ENCODE measurements around the gene MTG2.

MTG2 gene

DNA sequence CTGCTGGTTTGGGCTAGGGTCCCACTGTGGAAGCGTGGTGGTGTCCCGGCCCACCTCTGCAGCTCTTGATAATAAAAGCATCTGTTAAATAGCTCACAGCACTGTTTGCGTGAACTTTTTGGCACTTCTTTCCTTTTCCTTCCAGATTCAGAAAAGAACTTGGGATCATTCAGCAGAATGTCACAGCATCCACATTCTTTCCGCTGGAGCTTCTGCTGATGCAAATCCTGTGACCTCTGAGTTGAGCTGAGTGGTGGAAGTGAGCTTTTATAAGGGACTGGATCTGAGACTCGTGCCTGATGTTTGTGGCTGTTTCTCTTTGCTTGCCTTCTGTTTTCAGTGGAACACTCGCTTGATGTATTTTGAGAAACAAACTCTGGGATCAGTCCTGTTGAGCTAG, 59.3 kb downstream of the MTG2 start:
- peaks cover 81% of the 10 kb centered on the region for H3K79me2 ChIP-seq (ENCODE audit: low read length)
- TF ChIP-seq, protein P1, sequence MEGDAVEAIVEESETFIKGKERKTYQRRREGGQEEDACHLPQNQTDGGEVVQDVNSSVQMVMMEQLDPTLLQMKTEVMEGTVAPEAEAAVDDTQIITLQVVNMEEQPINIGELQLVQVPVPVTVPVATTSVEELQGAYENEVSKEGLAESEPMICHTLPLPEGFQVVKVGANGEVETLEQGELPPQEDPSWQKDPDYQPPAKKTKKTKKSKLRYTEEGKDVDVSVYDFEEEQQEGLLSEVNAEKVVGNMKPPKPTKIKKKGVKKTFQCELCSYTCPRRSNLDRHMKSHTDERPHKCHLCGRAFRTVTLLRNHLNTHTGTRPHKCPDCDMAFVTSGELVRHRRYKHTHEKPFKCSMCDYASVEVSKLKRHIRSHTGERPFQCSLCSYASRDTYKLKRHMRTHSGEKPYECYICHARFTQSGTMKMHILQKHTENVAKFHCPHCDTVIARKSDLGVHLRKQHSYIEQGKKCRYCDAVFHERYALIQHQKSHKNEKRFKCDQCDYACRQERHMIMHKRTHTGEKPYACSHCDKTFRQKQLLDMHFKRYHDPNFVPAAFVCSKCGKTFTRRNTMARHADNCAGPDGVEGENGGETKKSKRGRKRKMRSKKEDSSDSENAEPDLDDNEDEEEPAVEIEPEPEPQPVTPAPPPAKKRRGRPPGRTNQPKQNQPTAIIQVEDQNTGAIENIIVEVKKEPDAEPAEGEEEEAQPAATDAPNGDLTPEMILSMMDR (IDR thresholded peaks at IDR 0.05; ENCODE audit: low read length), result no peak
- TF ChIP-seq EZH2phosphoT487 (IDR thresholded peaks at IDR 0.05; ENCODE audit: low read length), result no peak
- TF ChIP-seq EZH2 (optimal IDR thresholded peaks at IDR 0.05; ENCODE audit: low read depth, low read length), result no peak

DNA sequence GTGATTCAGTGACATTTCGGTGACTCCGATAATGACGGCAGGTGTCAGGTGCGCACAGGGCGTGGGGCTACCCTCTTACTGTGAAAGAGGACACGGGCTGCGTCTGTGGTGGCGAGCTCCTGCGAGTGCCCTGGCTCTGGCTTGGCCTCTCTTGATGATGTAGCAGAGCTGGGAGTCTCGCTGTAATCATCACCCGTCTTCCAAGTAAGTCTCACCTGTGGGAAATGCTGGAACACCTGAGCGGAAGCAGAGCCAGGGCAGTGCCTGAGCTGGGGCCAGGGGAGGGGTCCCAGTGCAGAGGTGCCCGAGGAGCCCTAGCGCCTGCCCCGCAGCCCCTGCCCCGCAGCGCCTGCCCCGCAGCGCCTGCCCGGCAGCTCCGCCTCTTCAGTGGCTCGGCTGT, 60.3 kb downstream of the MTG2 start:
- Histone ChIP-seq H2AFZ (ENCODE audit: low read length) (no peak overlapping the region), H3K4me1 (ENCODE audit: low read length) (0 out of 2 replicates have a peak, but pooled peaks cover 4% of the 10 kb centered on the region), H3K9me2 (replicated peaks; ENCODE audit: insufficient read depth, low read length) (no peaks in the 10 kb centered on the region), H3K9ac (ENCODE audit: low read length) (no peak overlapping the region), H3K4me2 (ENCODE audit: low read depth, low read length) (no peak overlapping the region), H3K79me2 (ENCODE audit: low read length) (peaks cover 84% of the 10 kb centered on the region), H3K4me3 (ENCODE audit: low read length) (no peak overlapping the region), H4K20me1 (ENCODE audit: insufficient read depth, low read length) (no peaks in the 10 kb centered on the region), H3F3A (ENCODE audit: insufficient read depth, low read length) (no peaks in the 10 kb centered on the region), H3K36me3 (replicated peaks; ENCODE audit: insufficient read depth, low read length) (no peaks in the 10 kb centered on the region), H3K27me3 (replicated peaks; ENCODE audit: insufficient read depth, low read length) (no peaks in the 10 kb centered on the region), H3K27ac (ENCODE audit: low read length) (no peak overlapping the region), H3K9me3 (replicated peaks; ENCODE audit: insufficient read depth, low read length) (no peaks in the 10 kb centered on the region)
- no peak for TF ChIP-seq EZH2phosphoT487 (IDR thresholded peaks at IDR 0.05; ENCODE audit: low read length)
- TF ChIP-seq, protein P1 (IDR thresholded peaks at IDR 0.05; ENCODE audit: low read length), result no peak
- TF ChIP-seq EZH2 (optimal IDR thresholded peaks at IDR 0.05; ENCODE audit: low read depth, low read length), result no peak
- DNase-seq, result no peak

More for the DNA sequence above, 59.3 kb downstream of the MTG2 start:
- H2AFZ ChIP-seq (ENCODE audit: low read length), result no peak overlapping the region
- no peaks in the 10 kb centered on the region for H4K20me1 ChIP-seq (ENCODE audit: insufficient read depth, low read length)
- H3K4me3 ChIP-seq (ENCODE audit: low read length), result no peak overlapping the region
- H3K27me3 ChIP-seq (replicated peaks; ENCODE audit: insufficient read depth, low read length), result no peaks in the 10 kb centered on the region
- no peaks in the 10 kb centered on the region for H3K9me3 ChIP-seq (replicated peaks; ENCODE audit: insufficient read depth, low read length)
- H3K4me1 ChIP-seq (ENCODE audit: low read length), result peaks cover 9% of the 10 kb centered on the region; the same call in 1 of the 2 replicates
- H3K4me2 ChIP-seq (ENCODE audit: low read depth, low read length), result no peak overlapping the region
- H3K9me2 ChIP-seq (replicated peaks; ENCODE audit: insufficient read depth, low read length), result no peaks in the 10 kb centered on the region
- no peak overlapping the region for H3K9ac ChIP-seq (ENCODE audit: low read length)
- no peak overlapping the region for H3K27ac ChIP-seq (ENCODE audit: low read length)
- DNase-seq, result no peak
- no peaks in the 10 kb centered on the region for H3K36me3 ChIP-seq (replicated peaks; ENCODE audit: insufficient read depth, low read length)
- no peaks in the 10 kb centered on the region for H3F3A ChIP-seq (ENCODE audit: insufficient read depth, low read length)

DNA sequence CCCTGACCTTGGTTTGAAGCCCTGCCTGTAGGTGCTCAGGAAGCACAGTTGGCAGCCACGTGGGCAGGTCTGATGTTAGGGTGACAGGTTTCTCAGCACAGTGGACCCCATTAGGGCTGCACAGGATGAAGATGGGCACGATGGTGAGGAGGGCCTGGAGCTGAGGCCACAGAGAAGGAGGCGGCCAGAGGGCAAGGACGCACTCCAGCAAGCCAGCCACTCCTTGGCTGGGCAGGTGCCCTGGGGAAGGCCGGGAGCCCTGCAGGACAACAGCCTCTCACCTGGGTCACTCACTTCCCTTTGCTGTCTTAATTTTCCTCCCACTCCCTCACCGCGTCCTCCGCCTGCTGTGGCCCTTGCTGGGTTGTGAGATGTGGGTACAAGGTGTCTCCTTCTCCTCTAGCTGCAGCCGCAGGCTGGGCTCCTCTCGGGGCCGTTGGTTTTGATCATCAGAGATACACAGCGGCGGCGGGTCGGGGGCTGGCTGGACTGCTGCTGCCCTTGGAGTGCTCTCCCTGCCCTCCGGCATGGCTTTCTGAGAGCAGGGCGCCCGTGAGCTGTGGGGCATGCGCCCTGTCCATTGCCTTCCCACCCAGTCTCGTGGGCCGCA, 61.2 kb downstream of the MTG2 start:
- Histone ChIP-seq H3K27ac (ENCODE audit: low read length) (no peak overlapping the region), H3F3A (ENCODE audit: insufficient read depth, low read length) (no peaks in the 10 kb centered on the region), H3K9ac (ENCODE audit: low read length) (no peak overlapping the region), H2AFZ (ENCODE audit: low read length) (no peak overlapping the region), H3K79me2 (ENCODE audit: low read length) (peaks cover 84% of the 10 kb centered on the region), H3K4me2 (ENCODE audit: low read depth, low read length) (no peak overlapping the region), H3K9me2 (replicated peaks; ENCODE audit: insufficient read depth, low read length) (no peaks in the 10 kb centered on the region), H4K20me1 (ENCODE audit: insufficient read depth, low read length) (no peaks in the 10 kb centered on the region), H3K27me3 (replicated peaks; ENCODE audit: insufficient read depth, low read length) (no peaks in the 10 kb centered on the region), H3K4me1 (ENCODE audit: low read length) (0 out of 2 replicates have a peak, but pooled peaks cover 4% of the 10 kb centered on the region), H3K4me3 (ENCODE audit: low read length) (no peak overlapping the region), H3K36me3 (replicated peaks; ENCODE audit: insufficient read depth, low read length) (no peaks in the 10 kb centered on the region), H3K9me3 (replicated peaks; ENCODE audit: insufficient read depth, low read length) (no peaks in the 10 kb centered on the region)
- DNase-seq, result no peak
- TF ChIP-seq, protein P1 (IDR thresholded peaks at IDR 0.05; ENCODE audit: low read length), result no peak
- TF ChIP-seq EZH2phosphoT487 (IDR thresholded peaks at IDR 0.05; ENCODE audit: low read length) (no peak), EZH2 (optimal IDR thresholded peaks at IDR 0.05; ENCODE audit: low read depth, low read length) (no peak)

Data from MM.1S (cell line).